ENCODE results near the gene RIMKLA.

GRCh38 chr1:42332877-42333276, 47.7 kb upstream of the RIMKLA start:
- TF ChIP-seq CTCF (IDR thresholded peaks at IDR 0.05) (no peak), POLR2A (IDR thresholded peaks at IDR 0.05) (no peak)
